Measurements from ENCODE around the gene PROC. TPM values are rescaled to one million over a fixed set of nuclear protein-coding genes. Genes with fewer than 3 reads are reported as not detected.

Gene PROC
- total and polyA plus RNA-seq, 12 donors, result 0.10 to 0.16 TPM; not detected in 10

DNA sequence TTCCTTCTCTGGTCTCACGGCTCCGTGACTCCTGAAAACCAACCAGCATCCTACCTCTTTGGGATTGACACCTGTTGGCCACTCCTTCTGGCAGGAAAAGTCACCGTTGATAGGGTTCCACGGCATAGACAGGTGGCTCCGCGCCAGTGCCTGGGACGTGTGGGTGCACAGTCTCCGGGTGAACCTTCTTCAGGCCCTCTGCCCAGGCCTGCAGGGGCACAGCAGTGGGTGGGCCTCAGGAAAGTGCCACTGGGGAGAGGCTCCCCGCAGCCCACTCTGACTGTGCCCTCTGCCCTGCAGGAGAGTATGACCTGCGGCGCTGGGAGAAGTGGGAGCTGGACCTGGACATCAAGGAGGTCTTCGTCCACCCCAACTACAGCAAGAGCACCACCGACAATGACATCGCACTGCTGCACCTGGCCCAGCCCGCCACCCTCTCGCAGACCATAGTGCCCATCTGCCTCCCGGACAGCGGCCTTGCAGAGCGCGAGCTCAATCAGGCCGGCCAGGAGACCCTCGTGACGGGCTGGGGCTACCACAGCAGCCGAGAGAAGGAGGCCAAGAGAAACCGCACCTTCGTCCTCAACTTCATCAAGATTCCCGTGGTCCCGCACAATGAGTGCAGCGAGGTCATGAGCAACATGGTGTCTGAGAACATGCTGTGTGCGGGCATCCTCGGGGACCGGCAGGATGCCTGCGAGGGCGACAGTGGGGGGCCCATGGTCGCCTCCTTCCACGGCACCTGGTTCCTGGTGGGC, 10.0 kb downstream of the PROC start:
- Histone ChIP-seq H3K27ac (no peak overlapping the region), H3K27me3 (peaks cover 9% of the 10 kb centered on the region), H3K36me3 (replicated peaks in 1 of 2) (no peaks in the 10 kb centered on the region), H3K4me1 (replicated peaks in 1 of 2) (peaks cover 7 to 8% of the 10 kb centered on the region in 2 donors), H3K4me3 (no peak overlapping the region), H3K9me3 (replicated peaks in 1 of 3) (no peaks in the 10 kb centered on the region)
- 93 to 96% (median 95%) methylated on average over 16 to 36 of the region's 36 CpGs for WGBS, 4 donors
- peak in 1 of 7 donors; percentile 23 for DNase-seq
- intact Hi-C loops (cut with DNase I), result loop anchor here (5.0 to 10.0 kb wide), 2 partner anchors 47 to 49 kb away; no protein-coding TSS in a partner anchor
- TF ChIP-seq POLR2A (IDR thresholded peaks at IDR 0.05) (no peak), CTCF (IDR thresholded peaks at IDR 0.05) (no peak)

GRCh38 chr2:127428815-127429109, 10.5 kb downstream of the PROC start:
- H3K27ac ChIP-seq, result no peak overlapping the region
- WGBS, 4 donors, result 75 to 93% (median 86%) methylated on average over 1 to 6 of the region's 6 CpGs
- TF ChIP-seq POLR2A (IDR thresholded peaks at IDR 0.05), result no peak
- TF ChIP-seq CTCF (IDR thresholded peaks at IDR 0.05), result no peak
- H3K4me1 ChIP-seq (replicated peaks in 1 of 2), result peaks cover 2 to 3% of the 10 kb centered on the region in 2 donors
- no peak overlapping the region for H3K4me3 ChIP-seq
- peak in 1 of 7 donors; percentile 17 for DNase-seq
- H3K9me3 ChIP-seq (replicated peaks in 1 of 3), result no peaks in the 10 kb centered on the region
- peaks cover 5% of the 10 kb centered on the region for H3K27me3 ChIP-seq
- intact Hi-C loops (cut with DNase I), result loop anchor here (5.0 to 10.0 kb wide), 2 partner anchors 46 to 49 kb away; no protein-coding TSS in a partner anchor
- H3K36me3 ChIP-seq (replicated peaks in 1 of 2), result no peaks in the 10 kb centered on the region

- TF ChIP-seq CTCF (IDR thresholded peaks at IDR 0.05) (no peak), POLR2A (IDR thresholded peaks at IDR 0.05) (no peak)
- Histone ChIP-seq H3K27ac (no peak overlapping the region), H3K36me3 (replicated peaks in 1 of 2) (no peaks in the 10 kb centered on the region), H3K9me3 (replicated peaks in 1 of 3) (no peaks in the 10 kb centered on the region), H3K4me3 (no peak overlapping the region), H3K27me3 (peaks cover 2% of the 10 kb centered on the region), H3K4me1 (replicated peaks in 1 of 2) (no peaks in the 10 kb centered on the region)
- peak in 1 of 7 donors; percentile 44 for DNase-seq
- intact Hi-C loops (cut with DNase I), result loop anchor here (5.0 to 10.0 kb wide), 2 partner anchors 46 to 48 kb away; no protein-coding TSS in a partner anchor
- 85 to 93% (median 90%) methylated on average over 4 of the region's 4 CpGs for WGBS, 4 donors
These were observed 11.1 kb downstream of the PROC start for GRCh38 chr2:127429291-127429690.

DNA sequence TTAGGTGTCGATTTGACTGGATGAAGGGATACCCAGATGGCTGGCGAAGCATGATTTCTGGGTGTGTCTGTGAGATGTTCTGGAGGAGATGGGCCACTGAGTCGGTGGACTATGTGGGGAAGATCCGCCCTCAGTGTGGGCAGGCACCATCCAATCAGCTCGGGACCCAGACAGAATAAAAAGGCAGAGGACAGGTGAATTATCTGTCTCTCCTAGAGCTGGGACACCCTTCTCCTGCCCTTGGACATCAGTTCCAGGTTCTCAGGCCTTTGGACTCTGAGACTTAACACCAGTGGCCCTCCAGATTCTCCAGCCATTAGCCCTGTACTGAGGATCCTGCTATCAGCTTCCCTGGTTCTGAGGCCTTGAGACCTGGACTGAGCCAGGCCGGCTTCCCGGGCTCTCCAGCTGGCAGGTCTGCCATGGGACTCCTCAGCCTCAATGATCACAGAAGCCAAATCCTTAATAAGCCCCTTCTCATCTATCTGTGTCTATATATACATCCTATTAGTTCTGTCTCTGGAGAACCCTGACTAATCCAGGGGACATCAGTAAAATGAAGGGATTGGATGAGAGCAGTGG, 11.7 kb downstream of the PROC start:
- Histone ChIP-seq H3K27ac (no peak overlapping the region), H3K4me3 (no peak overlapping the region), H3K9me3 (replicated peaks in 1 of 3) (no peaks in the 10 kb centered on the region), H3K36me3 (replicated peaks in 1 of 2) (no peaks in the 10 kb centered on the region), H3K4me1 (replicated peaks in 1 of 2) (no peaks in the 10 kb centered on the region), H3K27me3 (no peaks in the 10 kb centered on the region)
- 79 to 93% (median 89%) methylated on average over 6 to 7 of the region's 7 CpGs for WGBS, 4 donors
- TF ChIP-seq POLR2A (IDR thresholded peaks at IDR 0.05), result no peak
- TF ChIP-seq CTCF (IDR thresholded peaks at IDR 0.05), result no peak
- peak in 1 of 7 donors; percentile 41 for DNase-seq
- intact Hi-C loops (cut with DNase I), result loop anchor here (5.0 to 10.0 kb wide), 2 partner anchors 45 to 47 kb away; no protein-coding TSS in a partner anchor

Data from adrenal gland (tissue), 12 donors.